Liver (tissue), 9 donors: ENCODE data around the gene SMOC2. TPM values are rescaled to one million over a fixed set of nuclear protein-coding genes. Genes with fewer than 3 reads are reported as not detected.
"Not testable (repeated sequence)": the region's sequence is repeated elsewhere in the genome, so short reads cannot be mapped to it uniquely, and the experiment has no call there.

Source experiments
- DNase-seq: peaks from one replicate; pipeline ENCODE4 v3.0.0-alpha.2; 2017; ENCODE audit warnings: low spot score
- H3K27ac ChIP-seq, 2 donors: one replicate each; pipeline ENCODE4 v1.7.0; 2013; ENCODE audit warnings: inconsistent platforms in 2 of 2, low read length in 2 of 2, control low read depth in 1 of 2, low read depth in 1 of 2, mild to moderate bottlenecking in 1 of 2
- H3K27me3 ChIP-seq, 4 donors: one replicate each; pipeline versions ENCODE4 v1.6.1 to v1.7.0; 2013; ENCODE audit warnings: low read length in 3 of 4, inconsistent platforms in 1 of 4, mild to moderate bottlenecking in 1 of 4, moderate library complexity in 1 of 4; ENCODE audit not compliant: control insufficient read depth in 4 of 4, insufficient read depth in 4 of 4
- H3K36me3 ChIP-seq, 4 donors: one replicate each; pipeline versions ENCODE4 v1.6.1 to v1.7.0; 2013; ENCODE audit warnings: low read length in 3 of 4, mild to moderate bottlenecking in 3 of 4, low read depth in 1 of 4, moderate library complexity in 1 of 4; ENCODE audit not compliant: control insufficient read depth in 4 of 4, insufficient read depth in 3 of 4
- H3K4me1 ChIP-seq, 4 donors: one replicate each; pipeline versions ENCODE4 v1.6.1 to v1.7.0; 2013; ENCODE audit warnings: low read length in 3 of 4, mild to moderate bottlenecking in 3 of 4, moderate library complexity in 1 of 4; ENCODE audit not compliant: control insufficient read depth in 4 of 4, insufficient read depth in 4 of 4
- H3K4me3 ChIP-seq, 3 donors: one replicate each; pipeline versions ENCODE4 v1.6.1 to v1.7.0; 2013; ENCODE audit warnings: low read length in 3 of 3, control low read depth in 1 of 3, low read depth in 1 of 3, mild to moderate bottlenecking in 1 of 3
- H3K9ac ChIP-seq, 2 donors: one replicate each; pipeline ENCODE4 v1.7.0; 2013; ENCODE audit warnings: low read length in 2 of 2, mild to moderate bottlenecking in 2 of 2, moderate library complexity in 2 of 2, control low read depth in 1 of 2, low read depth in 1 of 2
- H3K9me3 ChIP-seq, 4 donors: one replicate each; pipeline versions ENCODE4 v1.6.1 to v1.7.0; 2013; ENCODE audit warnings: low read length in 3 of 4; ENCODE audit not compliant: control insufficient read depth in 4 of 4
- ATF3 ChIP-seq: IDR thresholded peaks from 2 replicates; pipeline ENCODE4 v1.6.1; 2016; ENCODE audit warnings: antibody characterized with exemption
- CTCF ChIP-seq: fragments of 150-350 bp; IDR thresholded peaks from 2 replicates; pipeline ENCODE4 v1.5.1; 2017; ENCODE audit warnings: improper control_type of control experiment, low read depth, low read length; ENCODE audit not compliant: missing input control
- FOXA1 ChIP-seq: IDR thresholded peaks from 2 replicates; pipeline ENCODE4 v1.6.1; 2016; ENCODE audit warnings: antibody characterized with exemption
- FOXA2 ChIP-seq: IDR thresholded peaks from 2 replicates; pipeline ENCODE4 v1.6.1; 2016; ENCODE audit warnings: antibody characterized with exemption
- GABPA ChIP-seq, 2 donors: IDR thresholded peaks in 1 of 2; conservative IDR thresholded peaks in 1 of 2; 2 replicates each; pipeline ENCODE4 v1.6.1; 2016; ENCODE audit warnings: antibody characterized with exemption in 2 of 2, mild to moderate bottlenecking in 1 of 2, moderate library complexity in 1 of 2
- HNF4A ChIP-seq, 2 donors: conservative IDR thresholded peaks; 2 replicates each; pipeline ENCODE4 v1.6.1; 2016; ENCODE audit warnings: antibody characterized with exemption in 2 of 2, mild to moderate bottlenecking in 2 of 2
- HNF4G ChIP-seq: IDR thresholded peaks from 2 replicates; pipeline ENCODE4 v1.6.1; 2016; ENCODE audit warnings: antibody characterized with exemption
- JUND ChIP-seq, 2 donors: IDR thresholded peaks; 2 replicates each; pipeline ENCODE4 v1.6.1; 2016; ENCODE audit warnings: antibody characterized with exemption in 2 of 2
- RAD21 ChIP-seq, 2 donors: IDR thresholded peaks; 2 replicates each; pipeline ENCODE4 v1.6.1; 2016; ENCODE audit warnings: antibody characterized with exemption in 2 of 2, mild to moderate bottlenecking in 2 of 2
- RXRA ChIP-seq, 2 donors: IDR thresholded peaks; 2 replicates each; pipeline ENCODE4 v1.6.1; 2017 to 2018; ENCODE audit warnings: antibody characterized with exemption in 2 of 2, mild to moderate bottlenecking in 1 of 2
- SP1 ChIP-seq: IDR thresholded peaks from 2 replicates; pipeline ENCODE4 v1.6.1; 2018; ENCODE audit warnings: antibody characterized with exemption, mild to moderate bottlenecking
- YY1 ChIP-seq: IDR thresholded peaks from 2 replicates; pipeline ENCODE4 v1.6.1; 2016; ENCODE audit warnings: antibody characterized with exemption, mild to moderate bottlenecking
- WGBS: extraction: QIAGEN DNeasy Blood & Tissue Kit; methylation state at CpG from one replicate; pipeline ENCODE4 v1.1.7; 2013; 5-methylcytosine and 5-hydroxymethylcytosine counted together
- polyA plus RNA-seq, 2 donors: library from polyadenylated mRNA; stranded (reverse) in 1 of 2; unstranded in 1 of 2; fragments of 200-250 nt in 1 of 2; fragments of >200 nt in 1 of 2; fragmentation: Nextera tagmentation in 1 of 2; extraction: Ambion mirVana in 1 of 2; gene quantifications; one replicate each; pipeline versions ENCODE4 v1.2.1 to v1.2.3, GENCODE V29; 2013 to 2015
- total RNA-seq, 2 donors: library from RNA; depleted of rRNA; stranded (reverse); fragments of >200 nt; gene quantifications; one replicate each; pipeline ENCODE4 v1.2.3, GENCODE V29; 2014
- donor health status: healthy.
- donor health status: healthy.
- donor health status: healthy.
- donor health status: healthy.
- donor health status: healthy.

The SMOC2 gene
- total and polyA plus RNA-seq, 4 donors, result 0.23 to 1.9 (median 1.1) TPM

GRCh38 chr6:168571268-168571667 lies 130.3 kb downstream of the SMOC2 start:
- Histone ChIP-seq H3K9ac (no peak overlapping the region), H3K9me3 (no peaks in the 10 kb centered on the region), H3K4me1 (no peaks in the 10 kb centered on the region), H3K27ac (no peak overlapping the region), H3K36me3 (no peaks in the 10 kb centered on the region), H3K27me3 (peaks cover 0 to 3% (median 0%) of the 10 kb centered on the region in 4 donors), H3K4me3 (no peak overlapping the region)
- WGBS, result 91% methylated on average over 19 of the region's 19 CpGs
- no peak for DNase-seq
- no peak for TF ChIP-seq ATF3
- TF ChIP-seq RXRA (IDR thresholded peaks at IDR 0.05), result no peak
- TF ChIP-seq YY1, result no peak
- TF ChIP-seq GABPA (IDR thresholded peaks at IDR 0.05 in 1 of 2, conservative IDR thresholded peaks at IDR 0.05 in 1 of 2), result no peak
- TF ChIP-seq HNF4G, result no peak
- TF ChIP-seq JUND (IDR thresholded peaks at IDR 0.05), result no peak
- TF ChIP-seq RAD21 (IDR thresholded peaks at IDR 0.05), result no peak
- no peak for TF ChIP-seq HNF4A (conservative IDR thresholded peaks at IDR 0.05)
- no peak for TF ChIP-seq FOXA2
- TF ChIP-seq SP1, result no peak

DNA sequence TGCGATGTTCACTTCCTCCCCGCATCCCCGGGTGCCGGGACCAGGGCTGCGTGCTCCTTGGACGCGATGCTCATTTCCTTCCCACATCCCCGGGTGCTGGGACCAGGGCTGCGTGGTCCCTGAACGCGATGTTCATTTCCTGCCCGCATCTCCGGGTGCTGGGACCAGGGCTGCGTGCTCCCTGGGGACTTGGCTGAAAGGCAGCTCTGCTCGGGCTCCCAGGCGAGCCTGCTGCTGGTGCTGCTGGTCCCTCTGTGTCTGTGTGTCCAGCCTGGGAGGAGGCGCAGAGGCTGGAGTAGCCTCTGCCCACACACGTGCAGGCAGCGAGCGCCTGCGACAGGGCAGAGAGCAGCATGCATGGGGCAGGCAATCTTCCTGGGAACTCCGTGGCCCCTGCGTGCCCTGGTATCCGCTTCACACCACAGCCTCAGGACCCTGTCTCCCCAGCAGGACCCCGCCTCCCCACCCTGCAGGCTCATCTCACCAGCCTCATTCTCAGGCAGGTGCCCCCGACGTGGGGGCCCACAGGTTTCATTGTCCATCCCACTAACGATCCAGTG lies 132.4 kb downstream of the SMOC2 start:
- not testable (repeated sequence) for H3K9ac ChIP-seq, H3K36me3 ChIP-seq, H3K4me3 ChIP-seq, H3K4me1 ChIP-seq, DNase-seq, H3K9me3 ChIP-seq, H3K27me3 ChIP-seq, H3K27ac ChIP-seq
- 83% methylated on average over 24 of the region's 28 CpGs for whole genome bisulfite sequencing

DNA sequence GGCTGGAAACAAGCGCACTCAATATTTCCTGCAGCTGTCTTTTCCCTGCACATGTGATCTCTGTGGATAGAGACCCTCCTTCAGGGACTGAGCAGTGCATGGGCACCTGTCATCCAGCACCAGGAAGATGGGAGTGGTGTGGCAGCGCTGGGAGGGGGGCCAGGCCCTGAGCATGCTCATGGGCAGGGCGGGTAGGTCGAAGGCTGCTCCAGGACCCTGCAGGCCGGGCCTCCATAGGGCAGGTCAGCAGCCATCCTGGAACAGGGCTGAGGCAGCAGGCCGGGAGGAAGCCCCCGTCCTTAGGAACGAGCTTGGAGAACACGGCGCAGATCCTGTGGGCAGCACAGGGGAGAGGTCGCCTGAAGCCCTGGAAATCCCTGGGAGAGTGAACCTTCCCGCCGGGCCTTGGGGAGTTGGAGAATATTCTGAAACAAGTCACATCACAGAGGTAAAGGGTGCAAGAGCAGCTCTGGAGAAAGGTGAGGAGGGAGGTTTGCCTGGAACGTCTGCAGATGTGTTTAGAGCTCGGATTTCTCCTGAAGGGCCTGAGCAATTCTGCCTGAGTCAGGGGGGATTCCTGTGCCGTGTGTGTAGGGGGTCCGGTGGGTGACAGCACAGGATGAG lies 133.2 kb downstream of the SMOC2 start:
- Histone ChIP-seq H3K4me1 (no peaks in the 10 kb centered on the region), H3K27me3 (no peaks in the 10 kb centered on the region), H3K9ac (no peak overlapping the region), H3K27ac (no peak overlapping the region), H3K9me3 (no peaks in the 10 kb centered on the region), H3K36me3 (no peaks in the 10 kb centered on the region), H3K4me3 (no peak overlapping the region)
- WGBS, result 77% methylated on average over 17 of the region's 17 CpGs
- DNase-seq, result no peak
- no peak for TF ChIP-seq ATF3
- TF ChIP-seq SP1, result no peak
- TF ChIP-seq RAD21 (IDR thresholded peaks at IDR 0.05), result no peak
- TF ChIP-seq FOXA1, result no peak
- no peak for TF ChIP-seq CTCF
